WTC11 (cell line): Measurements from ENCODE around the gene LBHD2.

Experiments
- ATF3 ChIP-seq: sonication (generic); formaldehyde crosslinking; conservative IDR thresholded peaks from 2 replicates; pipeline ENCODE4 v1.8.1; 2022; ENCODE audit warnings: mild to moderate bottlenecking, missing genetic modification reagents
- FOXK1 ChIP-seq: sonication (generic); formaldehyde crosslinking; IDR thresholded peaks from 2 replicates; pipeline ENCODE4 v1.8.0; 2022; ENCODE audit warnings: mild to moderate bottlenecking, moderate library complexity, missing genetic modification reagents
- GABPB1 ChIP-seq: sonication (generic); formaldehyde crosslinking; IDR thresholded peaks from 2 replicates; pipeline ENCODE4 v1.8.1; 2023; ENCODE audit warnings: mild to moderate bottlenecking, missing genetic modification reagents
- NFYB ChIP-seq: sonication (generic); formaldehyde crosslinking; conservative IDR thresholded peaks from 2 replicates; pipeline ENCODE4 v1.8.0; 2022; ENCODE audit warnings: low read depth, missing genetic modification reagents
- ZNF232 ChIP-seq: sonication (generic); formaldehyde crosslinking; IDR thresholded peaks from 2 replicates; pipeline ENCODE4 v1.8.0; 2022; ENCODE audit warnings: mild to moderate bottlenecking, missing genetic modification reagents
- ZNF281 ChIP-seq: sonication (generic); formaldehyde crosslinking; IDR thresholded peaks from 2 replicates; pipeline ENCODE4 v1.8.0; 2023; ENCODE audit warnings: mild to moderate bottlenecking, missing genetic modification reagents
- TF ChIP-seq, protein P1 (sequence below): fragments of 200-600 bp; IDR thresholded peaks from 2 replicates; pipeline ENCODE4 v1.8.0; 2022; ENCODE audit warnings: antibody characterized with exemption
- TF ChIP-seq, protein P2 (sequence below): sonication (generic); formaldehyde crosslinking; IDR thresholded peaks from 2 replicates; pipeline ENCODE4 v1.8.0; 2022; ENCODE audit warnings: mild to moderate bottlenecking, missing genetic modification reagents
- TF ChIP-seq, protein P3 (sequence below): sonication (generic); formaldehyde crosslinking; IDR thresholded peaks from 2 replicates; pipeline ENCODE4 v1.8.1; 2023; ENCODE audit warnings: mild to moderate bottlenecking, missing genetic modification reagents

DNA sequence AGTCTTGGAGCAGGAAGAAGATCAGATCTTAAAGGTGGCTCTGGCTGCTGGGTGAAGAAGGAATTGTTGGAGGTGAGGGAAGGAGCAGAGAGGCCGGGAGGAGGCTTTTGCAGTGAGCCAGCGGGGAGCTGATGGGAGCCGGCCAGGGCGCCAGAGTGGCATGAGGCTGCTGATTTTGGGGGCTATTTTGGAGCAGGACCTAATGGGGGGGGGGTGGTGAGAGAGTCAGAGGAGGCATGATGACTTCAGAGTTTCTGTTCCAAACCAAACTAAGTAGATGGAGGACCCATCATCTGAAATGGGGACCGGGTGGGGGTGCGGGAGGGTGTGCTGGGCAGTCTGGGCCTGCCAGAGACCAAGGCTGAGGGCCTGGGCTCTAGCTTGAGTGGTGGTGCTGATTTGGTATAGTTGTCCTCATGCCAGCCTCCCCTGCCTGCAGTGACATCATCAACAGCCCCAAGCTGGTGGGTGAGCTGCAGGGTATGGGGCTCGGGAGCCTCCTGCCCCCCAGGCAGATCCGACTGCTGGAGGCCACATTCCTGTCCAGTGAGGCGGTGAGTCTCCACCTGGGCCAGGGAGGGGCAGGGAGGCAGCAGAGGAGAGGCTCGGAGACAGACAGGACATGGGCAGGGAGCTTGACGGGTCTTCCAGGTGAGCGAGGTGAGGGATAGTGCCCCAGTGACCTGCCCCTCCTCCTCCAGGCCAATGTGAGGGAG is 45.4 kb downstream of the LBHD2 start:
- TF ChIP-seq, protein P1, sequence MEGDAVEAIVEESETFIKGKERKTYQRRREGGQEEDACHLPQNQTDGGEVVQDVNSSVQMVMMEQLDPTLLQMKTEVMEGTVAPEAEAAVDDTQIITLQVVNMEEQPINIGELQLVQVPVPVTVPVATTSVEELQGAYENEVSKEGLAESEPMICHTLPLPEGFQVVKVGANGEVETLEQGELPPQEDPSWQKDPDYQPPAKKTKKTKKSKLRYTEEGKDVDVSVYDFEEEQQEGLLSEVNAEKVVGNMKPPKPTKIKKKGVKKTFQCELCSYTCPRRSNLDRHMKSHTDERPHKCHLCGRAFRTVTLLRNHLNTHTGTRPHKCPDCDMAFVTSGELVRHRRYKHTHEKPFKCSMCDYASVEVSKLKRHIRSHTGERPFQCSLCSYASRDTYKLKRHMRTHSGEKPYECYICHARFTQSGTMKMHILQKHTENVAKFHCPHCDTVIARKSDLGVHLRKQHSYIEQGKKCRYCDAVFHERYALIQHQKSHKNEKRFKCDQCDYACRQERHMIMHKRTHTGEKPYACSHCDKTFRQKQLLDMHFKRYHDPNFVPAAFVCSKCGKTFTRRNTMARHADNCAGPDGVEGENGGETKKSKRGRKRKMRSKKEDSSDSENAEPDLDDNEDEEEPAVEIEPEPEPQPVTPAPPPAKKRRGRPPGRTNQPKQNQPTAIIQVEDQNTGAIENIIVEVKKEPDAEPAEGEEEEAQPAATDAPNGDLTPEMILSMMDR = no peak
- TF ChIP-seq ATF3 (no peak), NFYB (CRISPR knock-in tag) (no peak), FOXK1 (CRISPR knock-in tag) (no peak), GABPB1 (CRISPR knock-in tag) (no peak), ZNF232 (CRISPR knock-in tag) (no peak), ZNF281 (CRISPR knock-in tag) (no peak)
- TF ChIP-seq, protein P2, sequence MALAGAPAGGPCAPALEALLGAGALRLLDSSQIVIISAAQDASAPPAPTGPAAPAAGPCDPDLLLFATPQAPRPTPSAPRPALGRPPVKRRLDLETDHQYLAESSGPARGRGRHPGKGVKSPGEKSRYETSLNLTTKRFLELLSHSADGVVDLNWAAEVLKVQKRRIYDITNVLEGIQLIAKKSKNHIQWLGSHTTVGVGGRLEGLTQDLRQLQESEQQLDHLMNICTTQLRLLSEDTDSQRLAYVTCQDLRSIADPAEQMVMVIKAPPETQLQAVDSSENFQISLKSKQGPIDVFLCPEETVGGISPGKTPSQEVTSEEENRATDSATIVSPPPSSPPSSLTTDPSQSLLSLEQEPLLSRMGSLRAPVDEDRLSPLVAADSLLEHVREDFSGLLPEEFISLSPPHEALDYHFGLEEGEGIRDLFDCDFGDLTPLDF (CRISPR knock-in tag) = no peak
- TF ChIP-seq, protein P3, sequence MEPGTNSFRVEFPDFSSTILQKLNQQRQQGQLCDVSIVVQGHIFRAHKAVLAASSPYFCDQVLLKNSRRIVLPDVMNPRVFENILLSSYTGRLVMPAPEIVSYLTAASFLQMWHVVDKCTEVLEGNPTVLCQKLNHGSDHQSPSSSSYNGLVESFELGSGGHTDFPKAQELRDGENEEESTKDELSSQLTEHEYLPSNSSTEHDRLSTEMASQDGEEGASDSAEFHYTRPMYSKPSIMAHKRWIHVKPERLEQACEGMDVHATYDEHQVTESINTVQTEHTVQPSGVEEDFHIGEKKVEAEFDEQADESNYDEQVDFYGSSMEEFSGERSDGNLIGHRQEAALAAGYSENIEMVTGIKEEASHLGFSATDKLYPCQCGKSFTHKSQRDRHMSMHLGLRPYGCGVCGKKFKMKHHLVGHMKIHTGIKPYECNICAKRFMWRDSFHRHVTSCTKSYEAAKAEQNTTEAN (CRISPR knock-in tag) = no peak
